ENCODE results near the gene USP13.

GRCh38 chr3:179731544-179731943 lies 78.7 kb downstream of the USP13 start:
- TF ChIP-seq CTCF (conservative IDR thresholded peaks at IDR 0.05; ENCODE audit: low read length) (no peak), EZH2phosphoT487 (IDR thresholded peaks at IDR 0.05; ENCODE audit: borderline replicate concordance) (no peak)
